A673 (cell line): ENCODE measurements around the gene TBC1D9.

Source experiments
- EZH2 ChIP-seq: fragments of 200-600 bp; sonication (generic); IDR thresholded peaks from 2 replicates; pipeline ENCODE4 v1.6.1; 2017; ENCODE audit warnings: borderline replicate concordance, low read depth, mild to moderate bottlenecking, mixed read lengths, antibody characterized with exemption, low read length; ENCODE audit not compliant: poor library complexity, severe bottlenecking
- TF ChIP-seq, protein P1 (sequence below): fragments of 300-800, 200-600 bp; sonication (generic); conservative IDR thresholded peaks from 2 replicates; pipeline ENCODE4 v1.5.1; 2017; ENCODE audit warnings: low read depth, mild to moderate bottlenecking, antibody characterized with exemption, low read length, moderate library complexity, mixed read lengths

DNA sequence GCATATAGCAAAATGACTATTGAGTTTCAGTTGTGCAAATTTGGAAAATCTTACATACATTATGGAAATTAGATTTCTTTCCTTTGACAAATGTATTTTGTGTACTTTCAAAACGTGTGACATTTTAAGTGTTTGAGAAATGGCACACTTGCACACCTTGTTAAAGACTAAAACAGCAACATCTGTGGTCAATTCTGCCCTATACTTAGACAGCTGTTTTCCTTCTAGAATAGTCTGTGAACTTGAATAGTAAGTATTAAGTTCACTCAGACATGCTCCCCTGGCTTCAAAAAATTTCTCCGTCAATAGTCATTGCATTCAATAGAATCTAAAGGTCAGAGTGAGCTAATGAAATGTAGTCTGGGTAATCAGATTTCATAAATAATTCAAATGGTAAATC, 21.7 kb upstream of the TBC1D9 start:
- TF ChIP-seq, protein P1, sequence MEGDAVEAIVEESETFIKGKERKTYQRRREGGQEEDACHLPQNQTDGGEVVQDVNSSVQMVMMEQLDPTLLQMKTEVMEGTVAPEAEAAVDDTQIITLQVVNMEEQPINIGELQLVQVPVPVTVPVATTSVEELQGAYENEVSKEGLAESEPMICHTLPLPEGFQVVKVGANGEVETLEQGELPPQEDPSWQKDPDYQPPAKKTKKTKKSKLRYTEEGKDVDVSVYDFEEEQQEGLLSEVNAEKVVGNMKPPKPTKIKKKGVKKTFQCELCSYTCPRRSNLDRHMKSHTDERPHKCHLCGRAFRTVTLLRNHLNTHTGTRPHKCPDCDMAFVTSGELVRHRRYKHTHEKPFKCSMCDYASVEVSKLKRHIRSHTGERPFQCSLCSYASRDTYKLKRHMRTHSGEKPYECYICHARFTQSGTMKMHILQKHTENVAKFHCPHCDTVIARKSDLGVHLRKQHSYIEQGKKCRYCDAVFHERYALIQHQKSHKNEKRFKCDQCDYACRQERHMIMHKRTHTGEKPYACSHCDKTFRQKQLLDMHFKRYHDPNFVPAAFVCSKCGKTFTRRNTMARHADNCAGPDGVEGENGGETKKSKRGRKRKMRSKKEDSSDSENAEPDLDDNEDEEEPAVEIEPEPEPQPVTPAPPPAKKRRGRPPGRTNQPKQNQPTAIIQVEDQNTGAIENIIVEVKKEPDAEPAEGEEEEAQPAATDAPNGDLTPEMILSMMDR, result no peak
- TF ChIP-seq EZH2, result no peak
